HFF-Myc (cell line): ENCODE measurements around the gene ME3.

Experiments
- DNase-seq: peaks from one replicate; pipeline ENCODE4 v3.0.0-alpha.2; 2011; ENCODE audit warnings: low read depth; ENCODE audit errors: extremely low read depth
- H3K4me3 ChIP-seq: replicated peaks from 2 replicates; pipeline ENCODE4 v1.5.1; 2011; ENCODE audit warnings: low read depth, mild to moderate bottlenecking, control low read depth, low read length
- TF ChIP-seq, protein P1 (sequence below): IDR thresholded peaks from 2 replicates; pipeline ENCODE4 v1.5.1; 2012; ENCODE audit warnings: mild to moderate bottlenecking, low read depth, low read length, control low read depth; ENCODE audit errors: missing control alignments

Gene ME3

DNA sequence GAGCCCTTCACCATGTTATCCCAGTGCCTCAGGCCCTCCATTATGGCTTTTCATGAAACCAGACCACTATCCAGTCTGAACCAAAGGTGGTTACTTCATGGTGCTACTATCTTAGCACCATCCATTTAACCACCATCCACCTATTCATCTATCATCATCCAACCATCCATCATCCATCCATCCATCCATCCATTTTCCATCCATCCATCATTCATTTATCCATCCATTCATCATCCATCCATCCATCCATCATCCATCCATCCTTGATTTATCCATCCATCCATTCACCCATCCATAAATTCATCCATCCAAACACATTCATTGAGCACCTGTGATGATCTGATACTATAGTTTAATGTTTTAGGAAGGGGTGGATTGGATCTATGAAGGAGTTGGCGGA lies 204.2 kb downstream of the ME3 start:
- no peak for DNase-seq
- no peak overlapping the region for H3K4me3 ChIP-seq
- TF ChIP-seq, protein P1, sequence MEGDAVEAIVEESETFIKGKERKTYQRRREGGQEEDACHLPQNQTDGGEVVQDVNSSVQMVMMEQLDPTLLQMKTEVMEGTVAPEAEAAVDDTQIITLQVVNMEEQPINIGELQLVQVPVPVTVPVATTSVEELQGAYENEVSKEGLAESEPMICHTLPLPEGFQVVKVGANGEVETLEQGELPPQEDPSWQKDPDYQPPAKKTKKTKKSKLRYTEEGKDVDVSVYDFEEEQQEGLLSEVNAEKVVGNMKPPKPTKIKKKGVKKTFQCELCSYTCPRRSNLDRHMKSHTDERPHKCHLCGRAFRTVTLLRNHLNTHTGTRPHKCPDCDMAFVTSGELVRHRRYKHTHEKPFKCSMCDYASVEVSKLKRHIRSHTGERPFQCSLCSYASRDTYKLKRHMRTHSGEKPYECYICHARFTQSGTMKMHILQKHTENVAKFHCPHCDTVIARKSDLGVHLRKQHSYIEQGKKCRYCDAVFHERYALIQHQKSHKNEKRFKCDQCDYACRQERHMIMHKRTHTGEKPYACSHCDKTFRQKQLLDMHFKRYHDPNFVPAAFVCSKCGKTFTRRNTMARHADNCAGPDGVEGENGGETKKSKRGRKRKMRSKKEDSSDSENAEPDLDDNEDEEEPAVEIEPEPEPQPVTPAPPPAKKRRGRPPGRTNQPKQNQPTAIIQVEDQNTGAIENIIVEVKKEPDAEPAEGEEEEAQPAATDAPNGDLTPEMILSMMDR = no peak

DNA sequence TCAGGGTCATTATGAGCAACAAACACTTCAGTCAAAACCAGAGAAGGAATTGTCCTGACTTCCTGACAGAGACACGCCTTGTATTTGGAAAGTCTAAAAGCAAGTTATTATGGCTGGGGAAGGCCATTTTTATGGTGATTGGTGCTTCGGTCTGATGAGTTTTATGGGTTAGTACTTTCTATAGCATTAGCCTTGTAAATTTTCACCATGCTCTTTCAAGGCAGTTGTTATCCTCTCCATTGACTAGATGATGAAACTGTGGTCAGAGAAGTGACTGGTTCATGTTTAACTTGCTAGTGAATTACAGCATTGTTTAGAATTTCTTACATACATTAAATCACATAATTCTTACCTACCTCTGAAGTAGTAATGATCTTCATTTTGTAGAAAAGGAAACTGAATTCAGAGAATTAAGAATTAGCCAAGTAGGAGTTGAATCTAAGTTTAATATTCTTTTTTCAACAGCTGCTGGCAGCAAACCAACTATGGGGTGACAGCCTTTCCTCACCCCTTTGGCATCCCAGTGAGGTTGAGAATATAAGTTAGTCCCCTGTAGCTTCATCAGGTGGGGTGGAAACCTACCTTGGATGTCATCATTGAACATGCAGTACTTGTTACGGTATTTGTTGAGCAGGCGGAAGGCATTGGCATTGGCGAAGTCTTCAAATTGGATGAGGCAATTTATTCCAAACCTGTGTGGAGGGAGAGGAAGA lies 207.8 kb downstream of the ME3 start:
- TF ChIP-seq, protein P1 = no peak
- no peak overlapping the region for H3K4me3 ChIP-seq
- no peak for DNase-seq

GRCh38 chr11:86463955-86464354 lies 208.5 kb downstream of the ME3 start:
- TF ChIP-seq, protein P1 = no peak
- DNase-seq = no peak
- no peak overlapping the region for H3K4me3 ChIP-seq

DNA sequence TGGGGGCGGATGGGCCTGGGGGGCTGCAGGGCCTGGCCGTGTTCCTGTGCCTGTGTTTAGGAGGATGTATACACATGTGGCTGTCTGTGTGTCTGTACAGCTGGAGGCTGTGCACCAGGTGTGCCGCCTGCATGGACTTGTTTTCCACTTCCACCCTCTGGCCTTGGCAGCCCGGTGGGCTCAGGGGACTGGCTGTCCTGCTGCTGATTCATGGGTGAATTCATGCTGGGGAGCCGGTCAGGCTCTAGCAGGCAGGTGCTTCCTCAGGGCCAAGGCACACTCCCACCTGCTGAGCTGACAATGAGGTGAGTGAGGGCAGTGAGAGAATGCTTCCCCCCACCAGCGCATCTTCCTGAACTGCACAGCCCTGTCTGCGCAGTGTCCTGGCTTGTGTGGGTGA lies 209.3 kb downstream of the ME3 start:
- TF ChIP-seq, protein P1 = no peak
- DNase-seq = no peak
- H3K4me3 ChIP-seq = no peak overlapping the region

GRCh38 chr11:86461892-86462291 lies 210.5 kb downstream of the ME3 start:
- TF ChIP-seq, protein P1 = no peak
- H3K4me3 ChIP-seq = no peak overlapping the region
- DNase-seq = no peak

DNA sequence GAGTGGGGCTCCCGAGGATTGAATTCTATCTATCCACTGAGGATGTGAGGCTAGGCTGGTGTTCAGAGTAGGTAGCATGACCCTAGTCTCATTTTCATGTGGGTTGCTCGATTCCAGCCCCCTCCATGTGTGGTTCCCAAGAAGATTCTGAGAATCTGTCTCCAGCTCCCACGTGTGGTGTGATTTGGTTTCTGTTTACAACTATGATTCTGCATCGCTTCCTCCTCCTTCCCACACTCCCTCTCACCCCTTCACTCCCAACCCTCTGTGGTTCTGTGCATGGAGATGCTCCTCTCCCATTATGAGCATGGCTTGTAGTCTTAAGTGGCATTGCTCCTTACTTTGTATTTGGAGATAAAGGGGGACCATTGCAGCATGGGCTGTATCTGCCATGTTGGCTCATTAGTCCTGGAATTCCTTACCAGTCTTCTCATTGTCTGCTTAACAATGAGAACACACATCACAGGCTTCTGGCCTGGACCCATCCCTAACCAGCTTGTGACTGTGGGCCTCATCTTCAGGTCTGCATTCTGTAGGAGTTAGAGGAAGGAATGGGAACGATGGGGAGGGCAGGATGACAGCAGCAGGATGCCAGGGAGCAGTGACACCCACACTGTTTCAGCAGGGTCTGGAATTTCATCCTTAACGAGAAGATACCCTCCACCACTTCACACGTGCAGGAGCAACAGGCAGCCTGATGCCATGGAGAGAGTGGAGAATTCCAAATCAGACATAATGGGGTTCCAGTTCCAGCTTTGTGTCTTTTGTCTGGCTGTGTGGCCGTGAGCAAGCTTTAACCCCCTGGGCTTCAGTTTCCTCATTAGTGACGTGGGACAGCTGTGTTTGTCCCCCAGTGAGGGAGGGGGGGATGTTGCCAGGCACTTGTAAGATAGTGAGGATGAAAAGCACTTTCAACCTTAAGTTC lies 211.7 kb downstream of the ME3 start:
- no peak overlapping the region for H3K4me3 ChIP-seq
- DNase-seq = no peak
- TF ChIP-seq, protein P1 = no peak
